OCI-LY7 (cell line): ENCODE data around the gene COL6A3. TPM values are rescaled to one million over a fixed set of nuclear protein-coding genes. Genes with fewer than 3 reads are reported as not detected.

Source experiments
- BruUV-seq: library from RNA; stranded (reverse); fragments of 400-500 nt; replicated peaks from 2 replicates; lab custom pipeline; 2021; lab: Mats Ljungman, UMichigan
- CTCF ChIA-PET: fragments of 300-600 bp; sonication (Branson Sonifier 250); formaldehyde crosslinking; loops from one replicate; lab custom pipeline; 2022; ENCODE audit warnings: antibody characterized with exemption; ENCODE audit not compliant: unreplicated experiment; lab: Charles Lee
- POLR2A ChIA-PET: fragments of 300-600 bp; sonication (Branson Sonifier 250); formaldehyde crosslinking; loops from one replicate; lab custom pipeline; 2022; ENCODE audit warnings: antibody characterized with exemption; lab: Charles Lee
- DNase-seq: peaks from one replicate; pipeline ENCODE4 v3.0.0-alpha.2; 2015; ENCODE audit warnings: low spot score
- H2AFZ ChIP-seq: fragments of 200-600 bp; sonication (generic), shearing (Covaris generic); 2 replicates; pipeline ENCODE4 v1.6.1; 2014; ENCODE audit warnings: mild to moderate bottlenecking, antibody characterized with exemption, low read length, moderate library complexity
- H3K27ac ChIP-seq: fragments of 200-600 bp; sonication (generic); 2 replicates; pipeline ENCODE4 v1.5.1; 2014; ENCODE audit warnings: mixed run types, low read depth, mild to moderate bottlenecking, moderate library complexity, low read length, inconsistent platforms; ENCODE audit not compliant: poor library complexity, severe bottlenecking
- H3K36me3 ChIP-seq: fragments of 200-600 bp; sonication (generic); 2 replicates; pipeline ENCODE4 v1.6.1; 2014; ENCODE audit warnings: mild to moderate bottlenecking, antibody characterized with exemption, low read length, moderate library complexity, mixed read lengths; ENCODE audit not compliant: insufficient read depth
- H3K4me1 ChIP-seq: fragments of 200-600 bp; sonication (generic); 2 replicates; pipeline ENCODE4 v1.5.1; 2014; ENCODE audit warnings: mild to moderate bottlenecking, low read length; ENCODE audit not compliant: insufficient read depth, poor library complexity, severe bottlenecking
- H3K4me2 ChIP-seq: fragments of 200-600 bp; sonication (generic); 2 replicates; pipeline ENCODE4 v1.6.1; 2014; ENCODE audit warnings: mild to moderate bottlenecking, low read length
- H3K4me3 ChIP-seq: fragments of 200-600 bp; sonication (generic); 2 replicates; pipeline ENCODE4 v1.5.1; 2014; ENCODE audit warnings: mild to moderate bottlenecking, low read depth, low read length; ENCODE audit not compliant: poor library complexity, severe bottlenecking
- H3K79me2 ChIP-seq: fragments of 200-600 bp; sonication (generic); 2 replicates; pipeline ENCODE4 v1.6.1; 2016; ENCODE audit warnings: low read depth, mild to moderate bottlenecking, low read length, moderate library complexity, mixed read lengths; ENCODE audit not compliant: insufficient read depth
- H3K9me2 ChIP-seq: fragments of 200-600 bp; sonication (generic); 2 replicates; pipeline ENCODE4 v1.6.1; 2016; ENCODE audit warnings: mild to moderate bottlenecking, low read length, mixed read lengths; ENCODE audit not compliant: insufficient read depth
- H3K9me3 ChIP-seq: fragments of 200-600 bp; sonication (generic); 2 replicates; pipeline ENCODE4 v1.6.1; 2014; ENCODE audit warnings: mild to moderate bottlenecking, mixed run types, low read length, mixed read lengths
- H4K20me1 ChIP-seq: fragments of 200-600 bp; sonication (generic); 2 replicates; pipeline ENCODE4 v1.6.1; 2014; ENCODE audit warnings: mild to moderate bottlenecking, antibody characterized with exemption, low read length, moderate library complexity, mixed read lengths; ENCODE audit not compliant: insufficient read depth
- CTCF ChIP-seq: fragments of 200-600 bp; sonication (generic); conservative IDR thresholded peaks from 2 replicates; pipeline ENCODE4 v1.5.1; 2014; ENCODE audit warnings: mild to moderate bottlenecking, antibody characterized with exemption, low read length, moderate library complexity, mixed read lengths
- EZH2phosphoT487 ChIP-seq: fragments of 200-600 bp; sonication (generic); IDR thresholded peaks from 2 replicates; pipeline ENCODE4 v1.6.1; 2018; ENCODE audit warnings: low read depth, borderline replicate concordance, mild to moderate bottlenecking, mixed run types, antibody characterized with exemption, low read length, moderate library complexity, mixed read lengths
- intact Hi-C: fragments of 100-400 bp; cut with micrococcal nuclease; formaldehyde crosslinking; loops from one replicate; pipeline ENCODE4 v1.10.0; 2022; ENCODE audit not compliant: unreplicated experiment
- total RNA-seq, 2 experiments: library from RNA; depleted of rRNA in 1 of 2; stranded (reverse); fragments of >200 nt in 1 of 2; shearing (Covaris generic) in 1 of 2; gene quantifications; 2 replicates each; pipeline ENCODE4 v1.2.3, GENCODE V29; 2014 to 2022

The COL6A3 gene
- total RNA-seq, 2 experiments from 2014 or later = not detected

- TF ChIP-seq CTCF = no peak
- no peak for TF ChIP-seq EZH2phosphoT487
- POLR2A ChIA-PET = interaction anchor here (1.1 kb wide), 1 partner anchor 268 kb away, joined by 3 read pairs; no protein-coding TSS in a partner anchor
- H4K20me1 ChIP-seq = no peaks in the 10 kb centered on the region
- H3K4me2 ChIP-seq = no peak overlapping the region
- no peak overlapping the region for H2AFZ ChIP-seq
- no peaks in the 10 kb centered on the region for H3K9me3 ChIP-seq
- H3K79me2 ChIP-seq = no peaks in the 10 kb centered on the region
- H3K27ac ChIP-seq = no peak overlapping the region
- DNase-seq = no peak
- no peaks in the 10 kb centered on the region for H3K9me2 ChIP-seq
- BruUV-seq = no TSS peak
- no peaks in the 10 kb centered on the region for H3K4me1 ChIP-seq
- intact Hi-C loops = no loop called here
- H3K36me3 ChIP-seq = no peaks in the 10 kb centered on the region
- H3K4me3 ChIP-seq = no peak overlapping the region
- CTCF ChIA-PET = no interaction called here
These were observed 23.7 kb downstream of the COL6A3 start for GRCh38 chr2:237390235-237390634.

GRCh38 chr2:237389831-237390230 lies 24.1 kb downstream of the COL6A3 start:
- no peak overlapping the region for H3K27ac ChIP-seq
- DNase-seq = no peak
- no peak overlapping the region for H2AFZ ChIP-seq
- H3K4me3 ChIP-seq = no peak overlapping the region
- no peaks in the 10 kb centered on the region for H4K20me1 ChIP-seq
- no TSS peak for BruUV-seq
- no peak overlapping the region for H3K4me2 ChIP-seq
- H3K4me1 ChIP-seq = no peaks in the 10 kb centered on the region
- no peak for TF ChIP-seq EZH2phosphoT487
- TF ChIP-seq CTCF = no peak
- H3K9me2 ChIP-seq = no peaks in the 10 kb centered on the region
- intact Hi-C loops = no loop called here
- H3K36me3 ChIP-seq = no peaks in the 10 kb centered on the region
- CTCF ChIA-PET = no interaction called here
- H3K9me3 ChIP-seq = no peaks in the 10 kb centered on the region
- POLR2A ChIA-PET = no interaction called here
- no peaks in the 10 kb centered on the region for H3K79me2 ChIP-seq

GRCh38 chr2:237388036-237388435 lies 25.9 kb downstream of the COL6A3 start:
- H3K79me2 ChIP-seq = no peaks in the 10 kb centered on the region
- intact Hi-C loops = no loop called here
- no peaks in the 10 kb centered on the region for H3K9me2 ChIP-seq
- DNase-seq = no peak
- TF ChIP-seq CTCF (no peak), EZH2phosphoT487 (no peak)
- ChIA-PET POLR2A (no interaction called here), CTCF (no interaction called here)
- H2AFZ ChIP-seq = no peak overlapping the region
- no peaks in the 10 kb centered on the region for H3K4me1 ChIP-seq
- H3K9me3 ChIP-seq = no peaks in the 10 kb centered on the region
- H4K20me1 ChIP-seq = no peaks in the 10 kb centered on the region
- no peak overlapping the region for H3K4me3 ChIP-seq
- no TSS peak for BruUV-seq
- no peaks in the 10 kb centered on the region for H3K36me3 ChIP-seq
- no peak overlapping the region for H3K4me2 ChIP-seq
- H3K27ac ChIP-seq = no peak overlapping the region
